NCI-H2171 treated with DMSO at 0.1 percent for 48 hours (cell line): ENCODE measurements around the gene CABLES1.

Source experiments
- DNase-seq: peaks from one replicate; lab custom pipeline; 2025; lab: John Stamatoyannopoulos, UW

The CABLES1 gene

DNA sequence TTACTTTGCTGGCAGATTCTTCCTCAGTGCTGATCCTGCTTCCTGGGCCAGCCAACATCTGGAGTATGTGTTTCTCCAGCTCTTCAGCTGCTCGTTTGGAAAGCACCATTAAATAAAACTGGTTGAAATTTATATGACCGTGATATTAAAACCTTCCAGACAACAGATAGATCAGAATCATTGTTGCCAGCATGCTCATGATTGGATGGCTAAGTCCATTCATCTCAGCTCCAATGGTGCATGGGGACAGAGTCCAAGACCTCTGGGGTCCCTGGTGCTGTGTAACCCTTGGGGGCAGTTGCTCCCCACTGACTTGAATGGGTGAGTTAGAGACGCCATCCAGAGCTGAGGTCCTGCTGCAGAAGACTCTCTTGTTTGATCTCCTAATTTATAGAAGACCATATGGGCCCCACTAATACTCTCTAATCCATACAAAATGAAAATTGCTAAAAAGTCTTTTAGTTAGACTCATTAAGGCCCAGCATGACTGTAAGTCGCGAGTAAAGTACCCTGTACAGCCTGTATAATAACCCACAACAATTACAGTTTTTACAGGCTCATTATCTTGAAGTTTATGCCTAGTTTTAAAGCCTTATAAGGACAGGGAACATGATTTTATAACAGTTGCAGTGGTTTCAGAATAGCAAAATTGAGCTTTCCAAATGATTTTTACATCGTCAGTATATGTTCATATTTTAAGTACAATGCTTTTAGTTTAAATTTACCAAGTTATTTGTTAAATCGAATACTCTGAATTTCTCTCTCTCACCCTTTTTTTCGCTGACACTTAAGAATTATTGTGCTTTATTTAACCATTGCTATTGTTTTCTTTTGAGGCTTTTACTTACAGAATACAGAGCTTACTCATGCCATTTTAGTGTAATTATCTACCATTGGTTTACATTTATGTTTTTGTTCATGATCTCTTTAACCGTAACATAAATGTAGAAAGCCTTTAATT is 60.0 kb downstream of the CABLES1 start:
- no peak for DNase-seq

DNA sequence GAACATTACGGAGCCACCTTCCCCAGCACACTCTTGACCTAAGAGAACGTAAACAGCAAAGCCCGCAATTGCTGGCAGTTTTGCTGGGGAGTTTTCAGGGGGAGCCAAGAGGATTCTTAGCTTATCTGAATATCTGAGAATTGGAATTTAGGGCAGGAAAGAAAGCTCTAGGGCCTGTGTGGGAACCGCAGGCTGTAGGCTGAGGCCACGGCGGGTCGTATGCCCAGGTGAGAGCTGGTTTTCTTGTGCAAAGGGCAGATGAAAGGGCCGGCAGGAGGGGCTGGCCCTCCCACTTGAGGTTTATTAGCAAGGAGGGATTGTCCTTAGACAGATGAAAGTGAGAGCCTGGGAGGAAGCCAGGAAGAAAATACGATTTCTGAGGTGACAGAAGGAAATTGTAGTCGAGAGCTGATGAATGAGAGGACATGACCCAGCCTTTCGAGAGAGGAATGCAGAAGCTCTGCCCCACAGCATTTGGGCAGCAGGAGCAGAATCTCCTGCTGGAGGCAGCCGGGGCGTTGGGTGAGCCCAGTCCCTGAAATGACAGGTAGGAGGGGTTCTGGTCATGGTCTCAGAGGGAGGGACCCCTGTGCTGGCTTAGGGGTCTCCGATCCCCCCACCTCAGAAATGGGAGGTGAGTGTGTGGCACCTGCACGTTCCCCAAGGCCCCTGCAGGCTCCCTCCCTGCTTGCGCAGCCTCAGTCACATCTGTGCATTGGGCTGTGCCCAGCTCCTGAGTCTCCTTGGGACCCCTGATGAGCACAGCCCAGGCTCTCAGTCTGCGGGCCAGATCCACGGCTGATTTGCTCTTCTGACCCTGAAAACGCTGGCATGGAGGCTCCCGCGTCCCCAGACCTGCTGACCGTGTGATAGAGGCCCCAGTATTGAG is 61.1 kb downstream of the CABLES1 start:
- no peak for DNase-seq

DNA sequence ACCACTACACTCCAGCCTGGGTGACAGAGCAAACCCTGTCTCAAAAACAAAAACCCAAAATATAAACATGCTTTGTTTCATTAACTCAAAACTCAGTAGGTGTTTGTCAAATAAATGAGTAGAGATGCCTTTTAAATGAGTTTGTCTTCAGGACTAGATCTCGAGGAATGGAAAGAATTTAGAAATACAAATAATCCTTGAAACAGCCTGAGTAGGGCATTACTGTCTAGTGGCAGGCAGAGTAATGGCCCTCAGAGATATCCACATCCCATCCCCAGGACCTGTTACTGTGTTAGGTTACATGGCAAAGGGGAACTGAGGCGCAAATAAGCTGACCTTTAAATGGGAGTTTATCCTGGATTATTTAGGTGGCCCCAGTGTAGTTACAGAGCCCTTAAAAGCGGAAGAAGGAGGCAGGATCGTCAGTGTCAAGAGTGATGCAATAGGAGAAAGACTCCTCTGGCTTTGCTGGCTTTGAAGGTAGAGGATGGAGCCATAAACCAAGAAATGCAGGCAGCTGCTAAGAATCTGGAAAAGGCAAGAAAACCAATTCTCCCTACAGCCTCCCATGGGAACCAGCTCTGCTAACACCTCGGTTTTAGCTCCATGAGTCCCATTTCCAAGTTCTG is 63.0 kb downstream of the CABLES1 start:
- no peak for DNase-seq

DNA sequence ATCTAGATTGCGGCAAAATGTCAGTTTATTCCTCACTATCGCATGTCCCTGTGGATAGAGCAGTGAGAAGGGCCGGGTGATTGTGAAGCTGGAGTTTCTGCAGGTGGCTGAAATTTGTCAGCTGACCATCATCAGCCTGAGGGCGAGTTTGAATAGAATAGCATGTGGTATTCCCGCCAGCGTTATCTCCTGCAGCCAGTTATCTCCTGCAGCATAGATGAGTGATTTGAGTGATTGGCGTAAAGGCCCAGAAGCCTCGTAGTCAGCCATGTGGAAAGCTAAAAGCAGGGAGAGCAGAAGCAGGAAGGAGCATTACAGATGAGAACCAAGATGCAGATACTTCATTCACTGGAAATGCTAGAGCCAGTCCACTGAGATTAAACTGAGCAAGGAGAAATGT is 65.5 kb downstream of the CABLES1 start:
- DNase-seq: no peak

DNA sequence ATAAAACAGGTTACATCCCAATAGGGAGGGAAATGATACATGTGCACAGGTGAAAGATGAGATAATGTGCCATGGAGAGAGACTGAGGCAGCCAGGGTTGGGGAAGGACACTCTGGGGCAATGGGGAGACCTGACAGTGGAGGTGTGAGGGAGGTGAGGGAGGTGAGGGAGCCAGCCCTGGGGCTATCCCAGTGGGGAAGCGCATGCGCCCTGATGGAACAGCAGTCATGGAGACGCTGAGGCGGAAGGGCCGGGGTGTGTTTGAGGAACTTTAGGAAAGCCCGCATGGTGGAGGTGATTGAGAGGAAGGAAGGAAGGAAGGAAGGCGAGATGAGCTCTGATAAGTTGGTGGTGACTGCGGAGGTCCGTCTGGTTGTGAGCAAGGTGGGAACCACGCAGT is 66.5 kb downstream of the CABLES1 start:
- DNase-seq: no peak

DNA sequence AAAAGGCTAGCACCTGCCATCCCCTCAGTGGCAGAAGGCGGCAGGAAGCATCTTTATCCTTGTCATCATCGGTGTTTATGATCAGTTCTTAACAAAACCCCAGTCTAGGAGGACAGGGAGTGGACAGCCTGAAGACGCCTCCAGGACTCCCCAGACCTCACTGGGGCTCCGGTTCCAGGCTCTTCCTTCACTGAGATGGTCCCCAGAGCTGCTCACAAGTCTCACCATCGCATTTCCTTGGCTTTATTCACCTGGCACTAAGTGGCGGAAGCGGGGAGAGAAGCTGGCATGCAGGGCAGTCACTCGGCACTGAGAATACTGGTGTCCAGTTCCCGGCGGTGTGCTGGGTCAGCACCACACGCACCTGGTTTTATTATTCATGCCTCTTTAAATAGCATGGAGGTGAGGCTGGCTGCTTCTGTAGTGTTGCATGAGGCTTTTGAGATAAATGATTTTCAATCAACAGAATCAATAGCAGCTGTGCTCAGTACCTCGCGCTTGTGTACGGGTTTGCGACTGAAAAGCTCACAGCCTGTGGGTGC is 68.7 kb downstream of the CABLES1 start:
- no peak for DNase-seq

DNA sequence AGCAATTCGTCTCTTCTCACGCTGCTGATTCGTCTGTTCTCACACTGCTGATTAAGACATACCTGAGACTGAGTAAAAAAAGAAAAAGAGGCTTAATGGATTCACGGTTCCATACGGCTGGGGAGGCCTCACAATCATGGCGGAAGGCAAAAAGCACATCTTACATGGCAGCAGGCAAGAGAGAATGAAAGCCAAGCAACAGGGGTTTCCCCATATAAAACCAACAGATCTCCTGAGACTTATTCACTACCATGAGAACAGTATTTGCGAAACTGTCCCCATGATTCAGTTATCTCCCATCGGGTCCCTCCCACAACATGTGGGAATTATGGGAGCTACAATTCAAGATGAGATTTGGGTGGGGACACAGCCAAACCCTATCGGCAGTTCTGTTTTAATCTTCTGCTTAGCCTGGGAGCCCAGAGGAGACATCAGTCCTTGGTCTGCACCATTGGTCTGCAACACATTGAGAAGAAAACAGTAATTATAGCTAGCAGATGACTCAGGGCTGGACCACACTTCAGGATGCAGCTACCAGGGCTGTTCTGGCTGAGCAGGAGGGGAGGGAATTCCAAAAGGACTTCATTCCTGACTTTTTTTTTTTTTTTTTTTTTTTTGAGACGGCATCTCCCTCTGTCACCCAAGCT is 69.4 kb downstream of the CABLES1 start:
- no peak for DNase-seq

DNA sequence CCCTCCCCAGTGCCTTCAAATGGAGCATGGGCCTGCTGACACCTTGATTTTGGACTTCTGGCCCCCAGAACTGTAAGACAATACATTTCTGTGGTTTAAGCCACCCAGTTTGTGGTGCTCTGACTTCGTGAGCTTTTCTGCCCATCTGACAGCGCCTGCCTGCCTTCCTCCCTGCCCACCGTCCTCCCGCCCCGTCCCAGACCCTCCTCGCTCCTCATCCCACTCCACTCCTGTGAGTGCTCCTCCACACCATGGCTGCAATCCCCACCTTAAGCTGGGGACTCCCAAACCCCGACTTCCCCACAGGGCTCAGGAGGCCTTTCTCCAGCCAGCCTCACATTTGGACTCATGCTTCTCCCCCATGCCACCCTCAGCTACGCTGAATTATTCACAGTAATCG is 70.7 kb downstream of the CABLES1 start:
- DNase-seq: no peak

DNA sequence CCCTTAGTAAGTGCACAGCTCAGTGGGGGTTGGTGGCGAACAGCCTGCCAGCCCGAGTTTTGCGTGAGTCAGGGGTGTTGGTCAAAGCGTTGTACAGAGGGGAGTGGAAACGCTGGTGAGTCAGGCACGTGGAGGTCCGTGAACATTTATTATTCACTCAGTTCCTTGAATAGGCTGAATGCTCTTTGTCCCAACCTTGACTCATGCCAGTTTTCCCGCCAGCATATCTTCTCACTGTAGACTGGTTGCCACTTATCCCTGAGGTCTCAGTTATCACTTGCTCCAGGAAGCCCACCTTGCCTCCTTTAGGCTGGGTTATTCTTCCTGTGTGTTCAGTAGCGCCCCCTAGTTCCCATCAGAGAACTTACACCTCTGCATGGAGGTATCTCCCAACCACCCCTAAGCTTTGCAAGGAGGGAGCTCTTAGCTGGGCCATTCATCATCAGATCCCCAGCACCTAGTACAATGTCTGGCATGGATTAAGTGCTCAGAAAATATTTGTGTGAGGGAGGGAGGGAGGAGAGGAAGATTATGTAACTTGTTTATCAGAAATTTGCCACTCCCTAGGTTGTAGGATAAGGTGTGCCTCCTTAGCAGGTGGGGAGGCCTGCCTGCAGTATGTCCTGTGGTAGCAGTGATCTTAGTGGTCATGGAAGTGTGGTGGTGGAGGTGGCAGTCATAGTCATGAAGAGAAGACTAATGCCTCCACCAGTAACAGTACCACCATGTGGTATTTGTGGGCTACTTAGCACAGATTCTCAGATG is 72.1 kb downstream of the CABLES1 start:
- no peak for DNase-seq

DNA sequence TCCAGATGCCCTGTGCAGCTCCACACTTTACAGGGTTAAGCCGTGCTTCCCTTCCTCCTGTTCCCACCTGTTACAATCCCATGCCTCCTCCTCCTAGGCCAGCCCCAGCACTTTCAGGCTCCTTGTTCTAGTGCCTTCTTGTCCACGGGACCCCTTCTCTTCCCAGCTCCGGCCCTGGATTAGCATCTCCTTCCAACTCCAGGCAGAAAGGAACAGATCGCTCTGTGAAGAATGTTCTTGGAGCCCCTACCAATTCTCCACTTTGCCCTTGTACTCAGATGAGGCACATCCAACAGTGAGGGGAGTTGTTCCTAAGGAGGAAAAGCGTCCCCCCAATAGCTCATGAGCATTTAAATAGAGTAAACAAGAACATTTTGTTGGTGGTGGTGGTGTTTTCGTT is 72.7 kb downstream of the CABLES1 start:
- no peak for DNase-seq

DNA sequence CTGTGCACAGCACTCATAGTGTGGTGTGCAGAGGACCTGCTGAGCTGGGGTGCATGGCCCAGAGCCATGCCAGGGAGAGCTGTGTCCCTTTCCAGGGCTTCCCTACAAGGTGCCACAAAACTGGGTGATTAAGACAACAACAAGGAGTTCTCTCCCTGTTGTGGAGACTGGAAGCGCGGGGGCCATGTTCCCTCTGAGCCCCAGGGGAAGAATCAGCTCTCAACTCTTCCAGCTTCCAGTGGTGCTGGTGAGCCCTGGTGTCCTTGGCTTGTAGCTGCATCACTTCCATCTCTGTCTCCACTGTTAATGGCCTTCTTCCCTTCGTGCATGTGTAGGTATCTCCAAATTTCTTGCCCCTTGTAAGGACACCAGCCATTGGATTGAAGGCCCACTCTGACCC is 73.3 kb downstream of the CABLES1 start:
- no peak for DNase-seq

DNA sequence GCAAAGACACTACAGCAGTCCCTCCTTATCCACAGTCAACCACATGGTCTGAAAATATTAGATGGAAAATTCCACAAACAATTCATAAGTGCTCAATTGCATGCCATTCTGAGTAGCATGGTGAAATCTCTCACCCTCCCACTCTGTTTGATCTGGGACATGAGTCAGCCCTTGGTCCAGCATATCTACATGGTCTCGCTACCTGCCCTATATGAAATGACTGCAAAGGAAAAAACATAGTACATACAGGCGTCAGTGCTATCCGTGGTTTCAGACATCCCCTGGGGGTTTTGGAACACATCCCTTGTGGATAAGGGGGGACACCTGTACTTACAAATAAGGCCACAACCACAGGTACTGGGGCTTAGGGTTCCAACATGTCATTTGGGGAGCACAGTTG is 73.7 kb downstream of the CABLES1 start:
- no peak for DNase-seq

DNA sequence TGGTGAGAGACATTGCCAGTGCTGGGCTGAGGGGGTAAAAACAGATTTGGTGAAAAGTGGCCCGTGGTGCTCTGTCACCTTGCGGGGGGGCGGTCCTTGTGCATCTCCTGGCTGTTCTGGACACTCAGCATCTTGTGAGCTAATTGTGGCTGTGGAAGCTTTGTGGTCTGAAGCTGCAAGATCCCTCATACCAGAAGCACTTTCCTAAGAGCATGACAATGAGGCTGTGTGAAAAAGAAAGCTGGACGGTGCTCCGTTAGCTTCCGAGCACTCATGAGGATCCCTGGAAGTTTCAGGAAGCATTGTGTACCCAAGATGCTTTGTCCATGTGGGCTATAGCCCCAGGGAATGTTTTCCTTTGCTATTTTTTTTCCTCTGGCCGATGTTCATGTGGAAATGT is 74.5 kb downstream of the CABLES1 start:
- DNase-seq: no peak

DNA sequence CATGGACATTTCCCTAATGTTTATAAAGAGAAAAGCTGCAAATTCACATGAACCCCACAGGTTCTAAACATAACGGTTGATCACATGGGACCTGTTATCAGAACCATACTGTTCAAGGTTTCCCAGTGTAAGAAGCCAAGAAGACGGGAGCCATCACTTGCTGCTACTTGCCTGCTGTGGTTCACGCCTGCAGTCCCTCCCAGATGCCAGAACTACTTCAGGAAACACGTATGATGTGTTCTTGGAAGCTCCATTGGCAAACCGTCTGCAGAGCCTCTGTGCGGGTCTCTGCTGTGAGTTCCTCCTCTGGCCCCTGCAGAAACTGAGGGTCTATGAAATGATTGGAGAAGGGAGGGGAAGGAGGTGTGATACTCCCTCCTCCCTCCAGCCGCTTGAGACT is 75.2 kb downstream of the CABLES1 start:
- no peak for DNase-seq

DNA sequence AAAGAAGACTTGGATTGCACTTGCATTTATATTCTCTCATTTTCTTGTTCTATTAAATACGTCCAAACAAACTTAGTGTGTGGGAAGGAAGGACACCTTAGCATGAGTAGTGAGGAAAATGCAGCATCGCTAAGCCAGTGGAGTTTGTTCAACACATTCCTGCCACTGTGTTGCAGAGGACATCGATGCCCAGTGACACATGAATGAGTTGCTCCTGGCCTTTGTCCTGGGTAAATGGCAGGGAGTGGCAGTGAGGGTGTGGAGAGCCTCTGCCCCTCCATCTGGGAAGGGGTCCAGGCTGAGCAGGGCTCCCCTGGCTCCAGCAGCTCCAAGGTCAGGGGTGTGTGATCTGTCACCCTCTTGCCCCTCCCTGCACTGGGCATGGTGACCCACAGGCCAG is 75.9 kb downstream of the CABLES1 start:
- DNase-seq: no peak

DNA sequence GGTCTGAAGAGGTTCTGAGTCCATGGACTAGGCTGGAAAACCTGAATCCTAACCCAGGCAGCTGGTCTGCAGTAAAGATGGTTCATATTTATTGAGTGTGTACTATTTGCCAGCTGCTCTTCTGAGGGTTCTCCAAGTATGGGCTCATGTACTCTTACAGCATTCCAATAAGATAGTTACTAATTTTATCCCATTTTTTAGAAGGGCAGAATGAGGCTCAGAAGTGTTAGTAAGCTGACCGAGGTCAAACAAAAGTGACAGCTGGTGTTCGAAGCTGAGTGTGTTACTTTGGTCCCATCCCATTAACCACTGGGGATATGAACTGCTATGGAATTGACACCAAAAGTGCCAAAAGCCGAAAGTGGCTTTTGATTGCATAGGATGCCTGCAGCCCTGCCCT is 76.9 kb downstream of the CABLES1 start:
- DNase-seq: no peak

DNA sequence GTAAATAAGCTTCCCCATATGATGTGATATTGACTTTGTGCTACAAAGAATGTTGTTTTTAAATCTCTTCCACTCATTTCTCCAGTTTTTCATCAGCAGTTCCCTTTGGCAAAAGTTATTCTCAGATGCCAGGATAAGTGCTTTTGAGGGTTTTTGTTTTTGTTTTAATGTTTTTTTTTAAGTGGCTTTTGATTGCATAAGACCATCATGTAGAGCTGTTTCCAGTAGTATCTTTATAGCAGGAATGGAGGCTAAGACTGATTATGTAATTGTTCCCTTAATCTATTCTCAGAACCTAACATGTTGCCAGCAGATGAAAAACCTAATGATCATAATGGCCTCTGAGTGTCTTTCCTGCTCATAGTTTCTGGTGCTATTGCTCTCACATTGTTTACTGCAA is 77.9 kb downstream of the CABLES1 start:
- no peak for DNase-seq

DNA sequence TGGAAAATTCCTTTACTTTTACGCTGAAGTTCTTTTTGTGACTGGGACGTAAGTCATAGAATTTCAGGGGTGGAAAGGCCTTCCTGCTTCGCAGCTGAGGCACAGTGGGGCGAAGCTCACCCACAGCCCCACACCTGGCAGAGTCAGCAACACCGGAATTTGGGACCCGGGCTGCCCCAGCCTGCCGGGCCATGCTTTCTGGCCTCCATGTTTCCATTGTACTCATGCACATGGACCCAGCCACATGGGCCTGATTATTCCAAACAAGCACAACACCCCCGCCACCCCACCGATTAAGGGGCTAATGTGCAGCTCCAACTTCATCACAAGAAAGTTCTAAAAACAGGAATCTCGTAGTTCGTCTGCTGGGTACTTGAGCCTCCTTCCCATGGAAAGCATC is 82.5 kb downstream of the CABLES1 start:
- no peak for DNase-seq

DNA sequence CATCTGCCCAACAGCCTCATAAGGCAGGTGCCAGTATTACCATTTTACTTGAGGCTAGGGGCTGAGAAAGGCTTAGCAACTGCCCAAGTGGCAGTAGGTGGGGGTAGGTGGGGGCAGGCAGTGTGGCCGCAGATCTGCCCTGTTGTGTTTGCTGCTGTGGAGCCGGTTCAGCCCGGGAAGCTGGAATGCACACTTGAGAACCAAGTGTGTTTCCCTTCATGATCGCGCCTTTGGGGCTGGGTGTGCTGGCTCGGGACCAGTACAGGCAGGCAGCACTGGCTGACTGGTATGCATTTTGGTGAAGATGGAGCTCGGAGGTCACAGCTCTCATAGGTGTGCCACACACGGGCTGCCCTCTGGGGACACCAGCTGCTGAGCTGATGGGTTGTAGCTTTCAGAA is 85.1 kb downstream of the CABLES1 start:
- peak; percentile 41 for DNase-seq

DNA sequence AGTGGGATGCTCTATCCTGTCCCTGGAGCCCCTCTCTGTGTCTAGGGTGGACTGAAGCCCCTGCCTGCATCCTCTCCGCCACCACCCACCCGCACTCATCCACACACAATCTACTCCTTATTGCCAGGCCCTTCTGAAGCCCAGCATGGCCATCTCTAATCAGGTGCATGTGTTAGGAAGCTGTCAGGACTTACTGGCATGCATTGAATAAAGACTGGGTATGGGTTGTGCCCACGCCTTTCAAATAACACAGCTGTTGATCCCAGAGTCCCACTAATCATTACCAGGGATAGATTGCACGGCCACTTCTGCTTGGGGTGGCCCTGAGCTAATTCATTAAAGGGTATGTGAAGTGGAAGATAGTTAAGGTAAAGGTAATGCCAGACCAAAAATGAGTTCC is 88.4 kb downstream of the CABLES1 start:
- no peak for DNase-seq

DNA sequence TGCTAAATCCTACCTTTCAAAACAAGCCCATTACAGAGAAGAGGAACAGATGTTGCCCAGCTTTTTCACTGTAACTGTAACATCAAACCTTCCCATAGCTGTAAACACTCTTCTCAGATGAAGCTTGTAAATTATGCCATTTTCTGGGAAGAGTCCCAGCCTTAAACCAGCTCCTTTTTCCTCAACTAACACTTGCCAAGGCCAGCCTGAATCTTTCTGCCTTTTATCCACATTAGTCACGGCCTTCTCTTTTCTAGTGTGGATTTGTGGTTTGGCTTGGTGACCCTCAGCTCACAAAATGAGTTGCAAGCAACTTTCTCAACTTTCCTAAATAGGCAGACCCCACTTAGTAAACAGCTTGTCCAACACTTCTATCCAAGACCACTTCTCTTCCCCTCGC is 90.2 kb downstream of the CABLES1 start:
- DNase-seq: peak; percentile 86
